Measurements from ENCODE around the gene SPOCD1.

The SPOCD1 gene

GRCh38 chr1:31856140-31856539 lies 40.3 kb upstream of the SPOCD1 start:
- no peak for DNase-seq (ENCODE audit: low read depth)
- no peak for TF ChIP-seq CTCF (conservative IDR thresholded peaks at IDR 0.05; ENCODE audit: low read depth, low read length)
- no peak overlapping the region for H3K4me3 ChIP-seq (ENCODE audit: low read length)

DNA sequence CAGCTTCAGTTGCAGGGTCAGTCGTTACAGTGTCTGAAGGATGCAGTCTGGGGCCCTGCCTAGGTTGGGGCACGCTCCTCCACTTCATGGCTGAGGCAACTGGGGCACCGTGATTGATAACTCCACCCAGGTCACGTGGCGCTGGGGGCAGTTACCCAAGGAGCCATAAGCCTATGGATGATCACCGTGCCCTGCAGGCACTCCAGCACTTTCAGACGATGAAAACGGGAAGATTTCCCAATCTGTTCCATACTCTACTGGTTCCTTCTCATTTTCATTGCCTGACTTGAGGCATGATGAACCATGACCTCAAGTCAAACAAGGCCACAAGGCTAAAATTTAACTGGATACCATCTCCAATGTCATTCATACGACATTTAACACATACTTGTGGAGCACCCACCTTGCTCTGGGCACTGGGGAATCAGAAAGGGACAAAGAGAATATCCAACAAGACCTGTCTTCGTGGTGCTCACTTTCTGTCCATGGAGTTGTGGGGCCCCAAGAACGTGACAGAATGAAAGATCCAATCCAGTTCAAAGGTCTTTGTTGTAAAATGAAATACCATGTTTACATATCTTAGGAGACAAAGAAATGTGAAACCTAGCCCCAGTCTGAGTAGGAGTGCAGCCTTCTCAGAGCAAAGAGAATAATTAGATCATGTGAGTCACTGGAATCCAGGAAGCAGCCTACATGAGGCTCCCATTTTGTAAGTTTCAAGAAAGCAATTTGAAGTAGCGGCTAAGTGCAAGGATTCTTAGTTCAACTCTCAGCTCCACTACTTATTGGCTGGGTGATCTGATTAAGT lies 39.4 kb upstream of the SPOCD1 start:
- H3K4me3 ChIP-seq (ENCODE audit: low read length), result no peak overlapping the region
- no peak for DNase-seq (ENCODE audit: low read depth)
- no peak for TF ChIP-seq CTCF (conservative IDR thresholded peaks at IDR 0.05; ENCODE audit: low read depth, low read length)

- no peak for TF ChIP-seq CTCF (conservative IDR thresholded peaks at IDR 0.05; ENCODE audit: low read depth, low read length)
- no peak overlapping the region for H3K4me3 ChIP-seq (ENCODE audit: low read length)
- DNase-seq (ENCODE audit: low read depth), result no peak
Observed at GRCh38 chr1:31849653-31850052, 33.8 kb upstream of the SPOCD1 start.

GRCh38 chr1:31848381-31848897 lies 32.6 kb upstream of the SPOCD1 start:
- no peak overlapping the region for H3K4me3 ChIP-seq (ENCODE audit: low read length)
- TF ChIP-seq CTCF (conservative IDR thresholded peaks at IDR 0.05; ENCODE audit: low read depth, low read length), result no peak
- no peak for DNase-seq (ENCODE audit: low read depth)

DNA sequence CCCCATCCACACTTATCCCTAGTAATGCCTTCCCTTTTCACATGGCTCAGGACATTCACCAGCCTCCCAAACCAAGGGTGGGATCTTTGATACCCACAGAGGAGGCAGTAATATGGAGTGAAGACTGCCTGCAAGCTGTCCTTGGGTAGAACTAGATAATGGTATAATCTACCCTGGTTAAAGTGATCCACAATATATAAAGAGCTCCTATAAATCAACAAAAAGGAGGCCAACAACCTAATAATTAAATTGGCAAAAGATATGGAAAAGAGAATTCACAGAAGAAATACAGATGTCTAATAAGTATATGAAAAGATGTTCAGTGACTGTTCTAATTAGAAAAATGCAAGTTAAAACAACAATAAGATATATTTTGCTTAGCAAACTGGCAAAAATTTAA lies 30.7 kb upstream of the SPOCD1 start:
- DNase-seq (ENCODE audit: low read depth), result no peak
- H3K4me3 ChIP-seq (ENCODE audit: low read length), result no peak overlapping the region
- no peak for TF ChIP-seq CTCF (conservative IDR thresholded peaks at IDR 0.05; ENCODE audit: low read depth, low read length)

DNA sequence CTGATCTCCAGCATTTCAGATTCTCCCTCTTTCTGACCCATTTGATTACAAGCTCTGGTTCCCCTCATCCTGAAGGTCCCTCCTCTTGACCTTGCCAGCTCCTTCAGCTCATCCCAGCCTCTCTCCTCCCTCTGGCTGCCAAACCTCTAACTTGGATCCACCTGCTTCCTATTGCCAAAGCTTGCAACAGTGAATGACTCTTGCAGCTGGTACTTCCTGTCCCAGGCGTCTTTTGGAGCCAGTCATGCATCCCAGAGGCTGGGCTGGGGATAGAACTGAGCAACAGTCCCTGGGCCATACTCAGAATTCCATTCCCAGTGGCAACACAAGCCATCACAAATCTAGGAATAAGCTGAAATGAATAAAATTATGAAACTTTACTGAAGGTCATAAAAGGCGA lies 27.7 kb upstream of the SPOCD1 start:
- no peak overlapping the region for H3K4me3 ChIP-seq (ENCODE audit: low read length)
- no peak for TF ChIP-seq CTCF (conservative IDR thresholded peaks at IDR 0.05; ENCODE audit: low read depth, low read length)
- DNase-seq (ENCODE audit: low read depth), result no peak

Data from retinal pigment epithelial cell (primary cell).